HepG2 (cell line): ENCODE data around the gene RIPK3. TPM values are rescaled to one million over a fixed set of nuclear protein-coding genes. Genes with fewer than 3 reads are reported as not detected.

ENCODE experiments used
- ELK4 ChIP-seq: sonication (generic); formaldehyde crosslinking; IDR thresholded peaks from 2 replicates; pipeline ENCODE4 v1.9.0; 2021; ENCODE audit warnings: missing genetic modification reagents, borderline replicate concordance
- GPBP1L1 ChIP-seq: sonication (generic); formaldehyde crosslinking; IDR thresholded peaks from 2 replicates; pipeline ENCODE4 v1.5.0; 2020; ENCODE audit warnings: mild to moderate bottlenecking, missing genetic modification reagents
- GRHL1 ChIP-seq: sonication (generic); formaldehyde crosslinking; conservative IDR thresholded peaks from 2 replicates; pipeline ENCODE4 v1.8.0; 2022; ENCODE audit warnings: missing genetic modification reagents
- GTF3A ChIP-seq: sonication (generic); formaldehyde crosslinking; conservative IDR thresholded peaks from 2 replicates; pipeline ENCODE4 v1.4.0; 2020; ENCODE audit warnings: mild to moderate bottlenecking, missing genetic modification reagents
- HNRNPLL ChIP-seq: fragments of 200-400 bp; formaldehyde crosslinking; IDR thresholded peaks from 2 replicates; pipeline ENCODE4 v1.6.1; 2017; ENCODE audit warnings: mild to moderate bottlenecking, low read depth, low read length; ENCODE audit not compliant: poor library complexity, severe bottlenecking
- KDM5A ChIP-seq: fragments of 200-600 bp; sonication (generic); IDR thresholded peaks from 2 replicates; pipeline ENCODE4 v1.7.0; 2018; ENCODE audit warnings: antibody characterized with exemption, mild to moderate bottlenecking, low read length, borderline replicate concordance
- NFRKB ChIP-seq: fragments of 450-650 bp; IDR thresholded peaks from 2 replicates; pipeline ENCODE4 v1.6.1; 2017
- RAD51 ChIP-seq: fragments of 450-650 bp; IDR thresholded peaks from 2 replicates; pipeline ENCODE4 v1.6.1; 2016; ENCODE audit warnings: borderline replicate concordance
- SSRP1 ChIP-seq: IDR thresholded peaks from 2 replicates; pipeline ENCODE4 v1.6.1; 2016; ENCODE audit warnings: control low read depth
- TAF15 ChIP-seq: fragments of 200-400 bp; formaldehyde crosslinking; IDR thresholded peaks from one replicate; pipeline ENCODE4 v1.6.1; 2018; ENCODE audit warnings: mild to moderate bottlenecking, low read depth, low read length; ENCODE audit not compliant: poor library complexity, severe bottlenecking
- TFE3 ChIP-seq: IDR thresholded peaks from 2 replicates; pipeline ENCODE4 v1.6.1; 2016
- ZBTB44 ChIP-seq: sonication (generic); formaldehyde crosslinking; IDR thresholded peaks from 2 replicates; pipeline ENCODE4 v1.4.0; 2020; ENCODE audit warnings: missing genetic modification reagents
- ZFP36L1 ChIP-seq: sonication (generic); formaldehyde crosslinking; IDR thresholded peaks from 2 replicates; pipeline ENCODE4 v1.8.0; 2022; ENCODE audit warnings: mild to moderate bottlenecking, missing genetic modification reagents, moderate library complexity
- ZNF496 ChIP-seq: sonication (generic); formaldehyde crosslinking; IDR thresholded peaks from 2 replicates; pipeline ENCODE4 v1.8.1; 2023; ENCODE audit warnings: mild to moderate bottlenecking, moderate library complexity, missing genetic modification reagents; ENCODE audit not compliant: insufficient replicate concordance
- ZNF546 ChIP-seq: sonication (generic); formaldehyde crosslinking; conservative IDR thresholded peaks from 2 replicates; pipeline ENCODE4 v1.8.1; 2023; ENCODE audit warnings: mild to moderate bottlenecking, missing genetic modification reagents
- ZNF556 ChIP-seq: sonication (generic); formaldehyde crosslinking; IDR thresholded peaks from 2 replicates; pipeline ENCODE4 v1.4.0; 2020; ENCODE audit warnings: mild to moderate bottlenecking, missing genetic modification reagents, borderline replicate concordance
- ZSCAN20 ChIP-seq: sonication (generic); formaldehyde crosslinking; IDR thresholded peaks from 2 replicates; pipeline ENCODE4 v1.4.0; 2020; ENCODE audit warnings: missing genetic modification reagents, mild to moderate bottlenecking, borderline replicate concordance
- polyA plus RNA-seq, 8 experiments: library from polyadenylated mRNA; depleted of rRNA in 3 of 8; stranded (reverse) in 7 of 8; unstranded in 1 of 8; fragments of >200 nt; fragmentation: Illumina TruSeq in 4 of 8; extraction: Trizol in 4 of 8; gene quantifications; 2 replicates each; pipeline versions ENCODE4 v1.2.1 to v1.2.3, GENCODE V29; 2011 to 2016; ENCODE audit warnings: low read depth in 4 of 8, missing spikeins in 1 of 8, mixed read lengths in 1 of 8; ENCODE audit not compliant: insufficient read depth in 1 of 8
- total RNA-seq, 5 experiments: library from RNA; depleted of rRNA; stranded (reverse); fragments of >200 nt; fragmentation: Illumina TruSeq; extraction: Trizol; gene quantifications; 2 replicates each; pipeline ENCODE4 v1.2.3, GENCODE V29; 2016; ENCODE audit warnings: low read depth in 1 of 5

Gene RIPK3
- total and polyA plus RNA-seq, 2 of the 13 experiments (the other 11 are each of a cell fraction or from before 2014, with no cell fraction given), result not detected

- TF ChIP-seq NFRKB (no peak), ZSCAN20 (peak; percentile 99), TAF15 (no peak), GTF3A (CRISPR knock-in tag) (peak; percentile 32; the same call in 1 of the 2 replicates), SSRP1 (peak; percentile 77), ZNF556 (CRISPR knock-in tag) (peak; percentile 84), ZFP36L1 (CRISPR knock-in tag) (peak; percentile 97), TFE3 (peak; percentile 88), GRHL1 (CRISPR knock-in tag) (no peak), RAD51 (no peak), ZNF546 (CRISPR knock-in tag) (peak; percentile 100), GPBP1L1 (CRISPR knock-in tag) (no peak), ELK4 (CRISPR knock-in tag) (peak; percentile 90; the same call in 1 of the 2 replicates), ZBTB44 (CRISPR knock-in tag) (peak; percentile 94), KDM5A (no peak), HNRNPLL (peak; percentile 92), ZNF496 (CRISPR knock-in tag) (no peak)
Observed at GRCh38 chr14:24315807-24316596, 23.8 kb downstream of the RIPK3 start (continued).
